HCT116 (cell line): ENCODE data around the gene ACER1. TPM values are rescaled to one million over a fixed set of nuclear protein-coding genes. Genes with fewer than 3 reads are reported as not detected.

ENCODE experiments used
- ATAC-seq: fragments of 200-7000 bp; cut with Tn5 transposase; 2 replicates; pipeline ENCODE4 v1.9.1; 2020; ENCODE audit warnings: mild to moderate bottlenecking, moderate library complexity
- BruUV-seq: library from RNA; stranded (reverse); fragments of 400-500 nt; replicated peaks from 2 replicates; lab custom pipeline; 2021; lab: Mats Ljungman, UMichigan
- CTCF ChIA-PET: fragments of 300-600 bp; sonication (Branson Sonifier 250); formaldehyde crosslinking; loops from one replicate; lab custom pipeline; 2021; ENCODE audit warnings: antibody characterized with exemption; lab: Charles Lee
- POLR2A ChIA-PET: fragments of 300-600, 350-600 bp; sonication (Branson Sonifier 250); formaldehyde crosslinking; loops from one replicate; lab custom pipeline; 2021; ENCODE audit warnings: antibody characterized with exemption; lab: Charles Lee
- RAD21 ChIA-PET, 2 experiments: fragments of 300-600 bp; sonication (Branson Sonifier 250); formaldehyde crosslinking; loops; one replicate each; lab custom pipeline; 2023; ENCODE audit warnings: low total read pairs in 2 of 2; ENCODE audit not compliant: uncharacterized antibody in 2 of 2, unreplicated experiment in 2 of 2, low non-redundant PET in 1 of 2; lab: Charles Lee
- DNase-seq: peaks from one replicate; pipeline ENCODE4 v3.0.0-alpha.2; 2010; ENCODE audit warnings: low read depth, low spot score
- H2AFZ ChIP-seq: fragments of 200-600 bp; shearing (Covaris generic), sonication (generic); 2 replicates; pipeline ENCODE4 v1.6.1; 2017; ENCODE audit warnings: low read depth, mixed run types, mixed read lengths, antibody characterized with exemption, low read length; ENCODE audit not compliant: poor library complexity, severe bottlenecking
- H3K27ac ChIP-seq: 2 replicates; pipeline ENCODE4 v1.5.1; 2012; ENCODE audit warnings: low read depth, low read length
- H3K27me3 ChIP-seq: fragments of 200-600 bp; sonication (generic); 2 replicates; pipeline ENCODE4 v1.6.1; 2016; ENCODE audit warnings: mixed run types, low read length, mixed read lengths; ENCODE audit not compliant: insufficient read depth
- H3K36me3 ChIP-seq, 2 experiments: fragments of 200-500 bp in 1 of 2; fragments of 200-600 bp in 1 of 2; sonication (Bioruptor generic) in 1 of 2; sonication (generic) in 1 of 2; 2 replicates each; pipeline versions ENCODE4 v1.5.1 to v1.6.1; 2014 to 2016; ENCODE audit warnings: low read length in 2 of 2, inconsistent platforms in 1 of 2, mixed read lengths in 1 of 2, mixed run types in 1 of 2; ENCODE audit not compliant: insufficient read depth in 2 of 2, control insufficient read depth in 1 of 2
- H3K4me1 ChIP-seq, 2 experiments: fragments of 200-600 bp in 1 of 2; sonication (generic) in 1 of 2; 2 replicates each; pipeline versions ENCODE4 v1.5.1 to v1.6.1; 2012 to 2017; ENCODE audit warnings: low read length in 2 of 2, inconsistent platforms in 1 of 2, mild to moderate bottlenecking in 1 of 2, mixed read lengths in 1 of 2, mixed run types in 1 of 2, moderate library complexity in 1 of 2; ENCODE audit not compliant: insufficient read depth in 2 of 2, control insufficient read depth in 1 of 2
- H3K4me2 ChIP-seq: fragments of 200-600 bp; sonication (generic); 2 replicates; pipeline ENCODE4 v1.6.1; 2017; ENCODE audit warnings: mixed run types, low read length, mixed read lengths
- H3K4me3 ChIP-seq, 2 experiments: fragments of 200-600 bp in 1 of 2; sonication (generic) in 1 of 2; replicated peaks in 1 of 2; 2 replicates each; pipeline ENCODE4 v1.5.1; 2011 to 2016; ENCODE audit warnings: low read length in 2 of 2, control low read depth in 1 of 2, low read depth in 1 of 2, mild to moderate bottlenecking in 1 of 2, mixed read lengths in 1 of 2, mixed run types in 1 of 2
- H3K79me2 ChIP-seq: fragments of 200-600 bp; sonication (generic); 2 replicates; pipeline ENCODE4 v1.6.1; 2017; ENCODE audit warnings: mild to moderate bottlenecking, mixed run types, low read length, moderate library complexity, mixed read lengths; ENCODE audit not compliant: insufficient read depth
- H3K9ac ChIP-seq: fragments of 200-600 bp; sonication (generic); 2 replicates; pipeline ENCODE4 v1.6.1; 2016; ENCODE audit warnings: low read length, mixed read lengths
- H3K9me2 ChIP-seq: fragments of 200-600 bp; sonication (generic), shearing (Covaris generic); 2 replicates; pipeline ENCODE4 v1.6.1; 2017; ENCODE audit warnings: mixed run types, mild to moderate bottlenecking, moderate library complexity; ENCODE audit not compliant: insufficient read depth
- H3K9me3 ChIP-seq, 2 experiments: fragments of 200-500 bp in 1 of 2; fragments of 200-600 bp in 1 of 2; sonication (Bioruptor generic) in 1 of 2; sonication (generic) in 1 of 2; 2 replicates each; pipeline ENCODE4 v1.6.1; 2014 to 2017; ENCODE audit warnings: low read length in 2 of 2, mixed read lengths in 2 of 2, inconsistent platforms in 1 of 2, low read depth in 1 of 2, mild to moderate bottlenecking in 1 of 2, mixed run types in 1 of 2, moderate library complexity in 1 of 2; ENCODE audit not compliant: control insufficient read depth in 1 of 2, insufficient read depth in 1 of 2
- H4K20me1 ChIP-seq: fragments of 200-600 bp; sonication (generic), shearing (Covaris generic); 2 replicates; pipeline ENCODE4 v1.6.1; 2017; ENCODE audit warnings: mixed run types, mild to moderate bottlenecking, moderate library complexity; ENCODE audit not compliant: insufficient read depth
- EZH2phosphoT487 ChIP-seq: fragments of 200-600 bp; IDR thresholded peaks from 2 replicates; pipeline ENCODE4 v1.6.1; 2018; ENCODE audit warnings: antibody characterized with exemption, borderline replicate concordance
- POLR2A ChIP-seq: IDR thresholded peaks from 2 replicates; pipeline ENCODE4 v1.7.0; 2011; ENCODE audit warnings: borderline replicate concordance; ENCODE audit not compliant: insufficient read depth, insufficient read length; ENCODE audit errors: extremely low read depth
- RAD21 ChIP-seq: IDR thresholded peaks from 2 replicates; pipeline ENCODE4 v1.6.1; 2012; ENCODE audit warnings: low read depth, mild to moderate bottlenecking
- SIN3A ChIP-seq: IDR thresholded peaks from 2 replicates; pipeline ENCODE4 v1.6.1; 2012; ENCODE audit warnings: low read depth
- ZNF274 ChIP-seq: fragments of 200-500 bp; sonication (Bioruptor generic); IDR thresholded peaks from 2 replicates; pipeline ENCODE4 v1.6.1; 2014; ENCODE audit warnings: mild to moderate bottlenecking, low read depth, low read length, inconsistent platforms
- intact Hi-C: fragments of 100-400 bp; cut with micrococcal nuclease; formaldehyde crosslinking; loops from 2 replicates; pipeline ENCODE4 v1.10.0; 2022
- total RNA-seq: library from RNA; stranded (reverse); gene quantifications from one replicate; pipeline ENCODE4 v1.2.1, GENCODE V29; 2021; ENCODE audit not compliant: unreplicated experiment
- TF ChIP-seq, protein P1 (sequence below): IDR thresholded peaks from 2 replicates; pipeline ENCODE4 v1.6.1; 2012
- TF ChIP-seq, protein P2 (sequence below), 3 experiments: fragments of 200-600 bp in 1 of 3; sonication (generic) in 1 of 3; IDR thresholded peaks in 2 of 3; conservative IDR thresholded peaks in 1 of 3; 2 replicates each; pipeline ENCODE4 v1.5.1; 2012 to 2017; ENCODE audit warnings: low read depth in 2 of 3, low read length in 2 of 3, antibody characterized with exemption in 1 of 3, borderline replicate concordance in 1 of 3, control low read depth in 1 of 3, mild to moderate bottlenecking in 1 of 3, mixed read lengths in 1 of 3, mixed run types in 1 of 3, moderate library complexity in 1 of 3; ENCODE audit not compliant: insufficient read depth in 1 of 3

The ACER1 gene
- total RNA-seq, 1 experiment from 2014 or later = not detected

DNA sequence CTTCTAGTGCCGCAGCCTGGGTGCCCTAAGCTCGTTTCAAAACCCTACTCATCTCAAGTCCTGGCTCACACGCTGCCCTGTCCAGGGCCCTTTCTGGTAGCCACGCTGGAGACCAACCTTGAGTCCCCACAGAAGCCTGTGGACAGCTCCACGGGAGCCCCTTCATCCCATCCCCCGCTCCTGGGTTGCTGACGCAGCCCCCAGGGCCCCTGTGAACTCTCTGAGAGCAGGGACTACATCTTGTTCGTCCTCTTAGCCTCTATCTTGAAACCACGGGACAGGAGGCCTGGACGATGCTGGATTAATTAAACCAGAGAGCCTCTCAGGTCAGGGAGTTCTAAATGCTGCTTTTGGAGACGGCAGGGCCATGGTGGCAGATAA is 61.0 kb downstream of the ACER1 start:
- no peaks in the 10 kb centered on the region for H3K27me3 ChIP-seq
- H3K36me3 ChIP-seq = peaks cover 3 to 12% of the 10 kb centered on the region in 2 experiments; a peak in 3 of 4 replicates
- ATAC-seq = no peak
- BruUV-seq = no TSS peak
- no peak overlapping the region for H2AFZ ChIP-seq
- H3K27ac ChIP-seq = no peak overlapping the region
- no peak for DNase-seq
- H4K20me1 ChIP-seq = peaks cover 3% of the 10 kb centered on the region; the same call in 1 of the 2 replicates
- ChIA-PET RAD21 (no interaction called here), CTCF (no interaction called here), POLR2A (no interaction called here)
- no peaks in the 10 kb centered on the region for H3K9me3 ChIP-seq
- H3K9me2 ChIP-seq = no peaks in the 10 kb centered on the region
- H3K79me2 ChIP-seq = peaks cover 93% of the 10 kb centered on the region
- no peak overlapping the region for H3K4me3 ChIP-seq
- no peak overlapping the region for H3K4me2 ChIP-seq
- no peak overlapping the region for H3K9ac ChIP-seq
- intact Hi-C loops = no loop called here
- H3K4me1 ChIP-seq = no peaks in the 10 kb centered on the region
- TF ChIP-seq, protein P1, sequence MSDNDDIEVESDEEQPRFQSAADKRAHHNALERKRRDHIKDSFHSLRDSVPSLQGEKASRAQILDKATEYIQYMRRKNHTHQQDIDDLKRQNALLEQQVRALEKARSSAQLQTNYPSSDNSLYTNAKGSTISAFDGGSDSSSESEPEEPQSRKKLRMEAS = no peak
- TF ChIP-seq SIN3A = no peak
- TF ChIP-seq ZNF274 = no peak
- TF ChIP-seq POLR2A = no peak
- TF ChIP-seq EZH2phosphoT487 = no peak
- TF ChIP-seq, protein P2, sequence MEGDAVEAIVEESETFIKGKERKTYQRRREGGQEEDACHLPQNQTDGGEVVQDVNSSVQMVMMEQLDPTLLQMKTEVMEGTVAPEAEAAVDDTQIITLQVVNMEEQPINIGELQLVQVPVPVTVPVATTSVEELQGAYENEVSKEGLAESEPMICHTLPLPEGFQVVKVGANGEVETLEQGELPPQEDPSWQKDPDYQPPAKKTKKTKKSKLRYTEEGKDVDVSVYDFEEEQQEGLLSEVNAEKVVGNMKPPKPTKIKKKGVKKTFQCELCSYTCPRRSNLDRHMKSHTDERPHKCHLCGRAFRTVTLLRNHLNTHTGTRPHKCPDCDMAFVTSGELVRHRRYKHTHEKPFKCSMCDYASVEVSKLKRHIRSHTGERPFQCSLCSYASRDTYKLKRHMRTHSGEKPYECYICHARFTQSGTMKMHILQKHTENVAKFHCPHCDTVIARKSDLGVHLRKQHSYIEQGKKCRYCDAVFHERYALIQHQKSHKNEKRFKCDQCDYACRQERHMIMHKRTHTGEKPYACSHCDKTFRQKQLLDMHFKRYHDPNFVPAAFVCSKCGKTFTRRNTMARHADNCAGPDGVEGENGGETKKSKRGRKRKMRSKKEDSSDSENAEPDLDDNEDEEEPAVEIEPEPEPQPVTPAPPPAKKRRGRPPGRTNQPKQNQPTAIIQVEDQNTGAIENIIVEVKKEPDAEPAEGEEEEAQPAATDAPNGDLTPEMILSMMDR (IDR thresholded peaks at IDR 0.05 in 2 of 3, conservative IDR thresholded peaks at IDR 0.05 in 1 of 3; ENCODE audit: borderline replicate concordance in 1 of 3, insufficient read depth in 1 of 3, low read depth in 2 of 3, low read length in 2 of 3) = no peak
- no peak for TF ChIP-seq RAD21
- TF ChIP-seq, all 23 proteins: peak for 0
